ENCODE data around the gene MB21D2.
"Not testable (repeated sequence)": the region's sequence is repeated elsewhere in the genome, so short reads cannot be mapped to it uniquely, and the experiment has no call there.

The MB21D2 gene, protein sequence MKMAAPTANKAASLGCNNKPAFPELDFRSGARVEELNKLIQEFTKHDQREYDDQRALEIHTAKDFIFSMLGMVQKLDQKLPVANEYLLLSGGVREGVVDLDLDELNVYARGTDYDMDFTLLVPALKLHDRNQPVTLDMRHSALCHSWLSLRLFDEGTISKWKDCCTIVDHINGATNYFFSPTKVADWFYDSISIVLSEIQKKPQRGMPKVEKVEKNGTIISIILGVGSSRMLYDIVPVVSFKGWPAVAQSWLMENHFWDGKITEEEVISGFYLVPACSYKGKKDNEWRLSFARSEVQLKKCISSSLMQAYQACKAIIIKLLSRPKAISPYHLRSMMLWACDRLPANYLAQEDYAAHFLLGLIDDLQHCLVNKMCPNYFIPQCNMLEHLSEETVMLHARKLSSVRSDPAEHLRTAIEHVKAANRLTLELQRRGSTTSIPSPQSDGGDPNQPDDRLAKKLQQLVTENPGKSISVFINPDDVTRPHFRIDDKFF

DNA sequence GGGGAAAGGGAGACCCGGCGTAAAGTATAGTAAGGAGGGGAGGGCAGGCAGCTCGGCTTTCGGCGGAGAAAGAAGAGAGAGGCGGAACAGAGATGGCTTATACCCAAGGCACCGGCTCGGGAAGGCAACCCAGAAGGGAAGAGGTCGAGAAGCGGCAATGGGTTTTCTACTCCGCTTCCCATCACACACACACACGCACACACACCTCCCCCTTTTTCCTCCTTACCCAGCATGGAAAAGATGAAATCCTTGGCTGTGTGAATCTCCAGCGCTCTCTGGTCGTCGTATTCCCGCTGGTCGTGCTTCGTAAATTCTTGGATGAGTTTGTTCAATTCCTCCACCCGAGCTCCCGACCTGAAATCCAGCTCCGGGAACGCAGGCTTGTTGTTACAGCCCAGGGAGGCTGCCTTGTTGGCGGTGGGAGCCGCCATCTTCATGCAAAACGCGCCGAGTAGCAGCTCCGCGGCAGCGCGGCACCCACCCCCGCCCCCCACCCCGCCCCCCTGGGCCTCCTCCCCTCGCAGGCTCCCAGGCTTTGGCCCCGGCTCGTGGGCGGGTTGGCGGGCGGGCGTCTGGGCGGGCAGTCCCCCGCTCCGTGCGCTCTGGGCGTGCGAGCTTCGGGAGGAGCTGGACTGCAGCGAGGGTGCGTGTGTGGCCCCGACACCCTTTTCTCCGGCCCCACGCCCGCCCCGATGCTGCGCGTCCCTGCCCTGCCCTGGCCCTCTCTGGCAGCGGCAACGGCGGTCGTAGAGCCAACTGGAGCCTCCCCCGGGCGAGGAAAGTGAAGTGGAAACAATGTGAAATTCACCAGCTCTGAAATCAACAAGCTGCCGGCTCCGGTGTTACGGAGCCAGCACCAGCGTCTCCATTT, at the start of gene MB21D2:
MB21D2 (minus strand) TSS at position 453 of the 871 bp plus-strand sequence; CDS start at position 437, 16 bp downstream.
- Mint-ChIP-seq H3K4me3 (peak within 1 kb of the TSS; percentile 99), H3K27me3 (ENCODE audit: low read depth, poor library complexity) (peaks cover 36% of the 10 kb centered on the region), H3K9me3 (no peaks in the 10 kb centered on the region), H3K36me3 (ENCODE audit: low read depth) (no peaks in the 10 kb centered on the region), H3K4me1 (peaks cover 59% of the 10 kb centered on the region), H3K27ac (peak within 1 kb of the TSS; percentile 93)
- TF ChIP-seq, protein P1, sequence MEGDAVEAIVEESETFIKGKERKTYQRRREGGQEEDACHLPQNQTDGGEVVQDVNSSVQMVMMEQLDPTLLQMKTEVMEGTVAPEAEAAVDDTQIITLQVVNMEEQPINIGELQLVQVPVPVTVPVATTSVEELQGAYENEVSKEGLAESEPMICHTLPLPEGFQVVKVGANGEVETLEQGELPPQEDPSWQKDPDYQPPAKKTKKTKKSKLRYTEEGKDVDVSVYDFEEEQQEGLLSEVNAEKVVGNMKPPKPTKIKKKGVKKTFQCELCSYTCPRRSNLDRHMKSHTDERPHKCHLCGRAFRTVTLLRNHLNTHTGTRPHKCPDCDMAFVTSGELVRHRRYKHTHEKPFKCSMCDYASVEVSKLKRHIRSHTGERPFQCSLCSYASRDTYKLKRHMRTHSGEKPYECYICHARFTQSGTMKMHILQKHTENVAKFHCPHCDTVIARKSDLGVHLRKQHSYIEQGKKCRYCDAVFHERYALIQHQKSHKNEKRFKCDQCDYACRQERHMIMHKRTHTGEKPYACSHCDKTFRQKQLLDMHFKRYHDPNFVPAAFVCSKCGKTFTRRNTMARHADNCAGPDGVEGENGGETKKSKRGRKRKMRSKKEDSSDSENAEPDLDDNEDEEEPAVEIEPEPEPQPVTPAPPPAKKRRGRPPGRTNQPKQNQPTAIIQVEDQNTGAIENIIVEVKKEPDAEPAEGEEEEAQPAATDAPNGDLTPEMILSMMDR (IDR thresholded peaks at IDR 0.05) = no peak
- peak; percentile 77 for DNase-seq

DNA sequence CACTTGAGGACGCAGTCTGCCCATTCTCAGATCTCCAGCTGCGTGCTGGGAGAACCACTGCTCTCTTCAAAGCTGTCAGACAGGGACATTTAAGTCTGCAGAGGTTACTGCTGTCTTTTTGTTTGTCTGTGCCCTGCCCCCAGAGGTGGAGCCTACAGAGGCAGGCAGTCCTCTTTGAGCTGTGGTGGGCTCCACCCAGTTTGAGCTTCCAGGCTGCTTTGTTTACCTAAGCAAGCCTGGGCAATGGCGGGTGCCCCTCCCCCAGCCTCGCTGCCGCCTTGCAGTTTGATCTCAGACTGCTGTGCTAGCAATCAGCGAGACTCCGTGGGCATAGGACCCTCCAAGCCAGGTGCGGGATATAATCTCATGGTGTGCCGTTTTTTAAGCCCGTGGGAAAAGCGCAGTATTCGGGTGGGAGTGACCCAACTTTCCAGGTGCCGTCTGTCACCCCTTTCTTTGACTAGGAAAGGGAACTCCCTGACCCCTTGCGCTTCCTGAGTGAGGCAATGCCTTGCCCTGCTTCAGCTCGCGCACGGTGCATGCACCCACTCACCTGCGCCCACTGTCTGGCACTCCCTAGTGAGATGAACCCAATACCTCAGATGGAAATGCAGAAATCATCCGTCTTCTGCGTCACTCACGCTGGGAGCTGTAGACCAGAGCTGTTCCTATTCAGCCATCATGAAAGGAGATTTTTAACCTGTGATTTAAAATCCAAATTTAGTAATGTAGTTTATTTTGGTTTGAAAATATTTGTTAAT, 47.5 kb upstream of the MB21D2 start:
- H3K36me3 Mint-ChIP-seq (ENCODE audit: low read depth); H3K27me3 Mint-ChIP-seq (ENCODE audit: low read depth, poor library complexity); H3K27ac Mint-ChIP-seq; DNase-seq; H3K4me1 Mint-ChIP-seq; H3K4me3 Mint-ChIP-seq: not testable (repeated sequence)
- peaks cover 38% of the 10 kb centered on the region for H3K9me3 Mint-ChIP-seq

DNA sequence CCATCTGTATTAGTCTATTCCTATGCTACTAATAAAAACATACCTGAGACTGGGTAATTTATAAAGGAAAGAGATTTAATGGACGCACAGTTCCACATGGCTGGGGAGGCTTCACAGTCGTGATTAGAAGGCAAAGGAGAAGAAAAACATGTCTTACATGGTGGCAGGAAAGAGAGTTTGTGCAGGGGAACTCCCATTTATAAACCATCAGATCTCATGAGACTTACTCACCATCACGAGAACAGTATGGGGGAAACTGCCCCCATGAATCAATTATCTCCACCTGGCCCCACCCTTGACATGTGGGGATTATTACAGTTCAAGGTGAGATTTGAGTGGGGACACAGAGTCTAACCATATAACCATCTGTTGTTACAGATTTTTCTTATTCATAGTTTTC, 42.1 kb upstream of the MB21D2 start:
- H3K36me3 Mint-ChIP-seq (ENCODE audit: low read depth) = no peaks in the 10 kb centered on the region
- DNase-seq = no peak
- H3K4me3 Mint-ChIP-seq = no peak overlapping the region
- peaks cover 5% of the 10 kb centered on the region for H3K4me1 Mint-ChIP-seq
- H3K27ac Mint-ChIP-seq = no peak overlapping the region
- TF ChIP-seq, protein P1 (IDR thresholded peaks at IDR 0.05) = no peak
- H3K9me3 Mint-ChIP-seq = peaks cover 7% of the 10 kb centered on the region
- peaks cover 7% of the 10 kb centered on the region for H3K27me3 Mint-ChIP-seq (ENCODE audit: low read depth, poor library complexity)

DNA sequence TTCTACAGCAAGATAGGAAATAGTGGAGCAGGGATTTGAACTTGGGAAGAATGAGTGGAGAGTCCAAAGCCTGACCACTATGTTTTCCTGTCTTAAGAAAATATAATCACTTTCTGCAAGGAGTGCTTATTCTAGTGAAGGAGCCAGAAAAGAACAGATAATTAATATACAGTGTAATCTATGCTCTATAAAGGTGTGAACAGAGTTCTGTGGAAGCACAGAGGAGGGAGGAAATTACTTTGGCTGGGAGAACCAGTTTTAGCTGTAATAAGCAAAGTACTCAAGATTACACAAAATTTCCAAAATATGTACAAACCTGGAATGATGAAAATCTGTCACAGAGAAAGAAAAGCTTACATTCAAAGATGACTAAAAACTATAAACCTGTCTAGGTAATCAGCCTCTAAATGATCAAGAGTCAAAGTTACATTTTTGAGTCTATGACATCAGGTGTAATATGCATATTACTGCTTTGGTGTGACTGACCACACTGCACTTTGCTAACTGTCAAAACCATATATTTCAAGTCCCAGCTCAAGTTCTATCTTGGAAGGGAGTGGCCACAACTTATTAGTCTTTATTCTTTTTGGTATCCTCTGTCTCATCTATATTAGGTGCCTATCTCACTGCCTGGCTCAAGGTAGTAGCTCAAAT, 40.7 kb upstream of the MB21D2 start:
- H3K9me3 Mint-ChIP-seq = peaks cover 3% of the 10 kb centered on the region
- no peaks in the 10 kb centered on the region for H3K36me3 Mint-ChIP-seq (ENCODE audit: low read depth)
- no peak for DNase-seq
- peaks cover 5% of the 10 kb centered on the region for H3K4me1 Mint-ChIP-seq
- H3K27me3 Mint-ChIP-seq (ENCODE audit: low read depth, poor library complexity) = peaks cover 7% of the 10 kb centered on the region
- H3K4me3 Mint-ChIP-seq = no peak overlapping the region
- no peak overlapping the region for H3K27ac Mint-ChIP-seq
- TF ChIP-seq, protein P1 (IDR thresholded peaks at IDR 0.05) = no peak

DNA sequence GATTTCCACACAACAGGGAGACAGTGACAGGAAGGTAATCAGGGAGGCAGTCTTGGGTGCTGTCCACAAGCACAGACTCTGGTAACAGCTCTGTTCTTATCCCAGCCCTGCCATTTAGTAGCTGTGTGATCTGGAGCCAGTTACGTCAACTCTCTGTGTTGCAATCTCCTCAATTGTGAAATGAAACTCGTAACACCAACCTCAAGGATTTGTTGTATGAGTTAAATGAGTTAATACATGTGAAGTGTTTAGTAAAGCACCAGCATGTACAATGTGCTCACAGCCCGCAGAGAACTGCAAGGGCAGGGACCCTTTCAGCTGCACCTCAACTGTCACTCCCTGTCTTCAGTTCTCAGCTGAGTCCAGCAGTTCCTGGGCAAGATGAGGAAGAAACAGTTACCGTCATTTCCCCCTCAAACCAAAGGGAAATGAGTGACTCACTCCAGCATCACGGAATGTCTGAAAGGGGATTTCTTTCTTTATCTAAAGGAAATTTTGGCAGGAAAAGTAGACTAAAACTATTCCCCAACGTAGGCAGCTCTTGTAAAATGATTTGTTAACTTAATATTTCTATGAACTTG, 39.9 kb upstream of the MB21D2 start:
- Mint-ChIP-seq H3K27me3 (ENCODE audit: low read depth, poor library complexity) (peaks cover 7% of the 10 kb centered on the region), H3K9me3 (peaks cover 3% of the 10 kb centered on the region), H3K36me3 (ENCODE audit: low read depth) (no peaks in the 10 kb centered on the region), H3K27ac (no peak overlapping the region), H3K4me1 (peaks cover 5% of the 10 kb centered on the region), H3K4me3 (no peak overlapping the region)
- TF ChIP-seq, protein P1 (IDR thresholded peaks at IDR 0.05) = no peak
- DNase-seq = no peak
